HG02642 (cell line): ENCODE results near the gene SLC18A3.

Experiments used
- ATAC-seq: cut with Tn5 transposase; IDR thresholded peaks from one replicate; pipeline ENCODE4 v1.9.1; 2021; ENCODE audit warnings: mild to moderate bottlenecking; ENCODE audit not compliant: unreplicated experiment, poor library complexity

SLC18A3 gene

GRCh38 chr10:49610458-49611165 lies 502 bp downstream of the SLC18A3 start:
- ATAC-seq: no peak

DNA sequence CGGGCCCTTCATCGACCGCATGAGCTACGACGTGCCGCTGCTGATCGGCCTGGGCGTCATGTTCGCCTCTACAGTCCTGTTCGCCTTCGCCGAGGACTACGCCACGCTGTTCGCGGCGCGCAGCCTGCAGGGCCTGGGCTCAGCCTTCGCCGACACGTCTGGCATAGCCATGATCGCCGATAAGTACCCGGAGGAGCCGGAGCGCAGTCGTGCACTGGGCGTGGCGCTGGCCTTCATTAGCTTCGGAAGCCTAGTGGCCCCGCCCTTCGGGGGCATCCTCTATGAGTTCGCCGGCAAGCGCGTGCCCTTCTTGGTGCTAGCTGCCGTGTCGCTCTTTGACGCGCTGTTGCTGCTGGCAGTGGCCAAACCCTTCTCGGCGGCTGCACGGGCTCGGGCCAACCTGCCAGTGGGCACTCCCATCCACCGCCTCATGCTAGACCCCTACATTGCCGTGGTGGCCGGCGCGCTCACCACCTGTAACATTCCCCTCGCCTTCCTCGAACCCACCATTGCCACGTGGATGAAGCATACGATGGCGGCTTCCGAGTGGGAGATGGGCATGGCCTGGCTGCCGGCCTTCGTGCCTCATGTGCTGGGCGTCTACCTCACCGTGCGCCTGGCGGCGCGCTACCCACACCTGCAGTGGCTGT lies 1.2 kb downstream of the SLC18A3 start:
- no peak for ATAC-seq

- ATAC-seq: no peak
These were observed 1.9 kb downstream of the SLC18A3 start for GRCh38 chr10:49611816-49612512.

- ATAC-seq: no peak
These were observed 2.5 kb downstream of the SLC18A3 start for GRCh38 chr10:49612513-49613164.

DNA sequence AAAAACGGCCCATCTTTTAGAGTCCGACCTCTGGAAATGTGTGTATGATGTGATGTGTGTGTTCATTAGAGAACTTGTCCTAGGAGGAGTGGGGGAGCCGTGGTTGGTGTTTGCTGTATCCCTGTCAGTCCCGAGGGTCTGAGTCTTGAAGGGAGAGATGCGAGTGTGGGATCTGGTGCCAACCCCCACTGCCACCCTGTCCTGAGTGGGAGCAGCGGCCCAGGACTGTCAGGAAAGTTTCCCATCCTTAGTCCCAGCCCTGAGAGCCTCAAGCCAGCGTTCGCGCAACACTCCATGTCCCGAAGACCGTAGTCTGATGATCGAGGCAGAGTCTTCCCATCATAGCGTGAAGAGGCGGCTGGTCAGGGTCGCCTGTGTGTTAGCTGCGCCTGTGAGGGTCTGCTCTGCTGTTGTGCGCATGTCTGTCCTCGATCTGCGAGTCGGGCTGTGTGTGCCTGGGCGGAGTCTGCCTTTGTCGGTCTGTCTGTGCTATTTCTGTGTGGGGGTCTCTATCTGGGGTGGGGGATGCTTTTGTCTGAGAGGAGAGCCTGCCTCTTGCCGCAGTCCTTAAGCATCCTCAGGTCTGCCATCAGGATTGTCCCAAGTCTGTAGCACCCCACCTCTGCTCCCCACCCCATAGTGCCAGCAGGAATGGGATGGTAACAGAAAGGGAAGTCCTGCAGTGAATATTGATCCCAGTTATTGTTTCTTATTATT lies 3.2 kb downstream of the SLC18A3 start:
- ATAC-seq: no peak

- ATAC-seq: no peak
These were observed 3.8 kb downstream of the SLC18A3 start, which contains the start of gene CHAT for GRCh38 chr10:49613882-49614241. Gene CHAT, plus strand, starts transcription at chr10:49614037. Its CDS starts 153 bp downstream, at chr10:49614190.

DNA sequence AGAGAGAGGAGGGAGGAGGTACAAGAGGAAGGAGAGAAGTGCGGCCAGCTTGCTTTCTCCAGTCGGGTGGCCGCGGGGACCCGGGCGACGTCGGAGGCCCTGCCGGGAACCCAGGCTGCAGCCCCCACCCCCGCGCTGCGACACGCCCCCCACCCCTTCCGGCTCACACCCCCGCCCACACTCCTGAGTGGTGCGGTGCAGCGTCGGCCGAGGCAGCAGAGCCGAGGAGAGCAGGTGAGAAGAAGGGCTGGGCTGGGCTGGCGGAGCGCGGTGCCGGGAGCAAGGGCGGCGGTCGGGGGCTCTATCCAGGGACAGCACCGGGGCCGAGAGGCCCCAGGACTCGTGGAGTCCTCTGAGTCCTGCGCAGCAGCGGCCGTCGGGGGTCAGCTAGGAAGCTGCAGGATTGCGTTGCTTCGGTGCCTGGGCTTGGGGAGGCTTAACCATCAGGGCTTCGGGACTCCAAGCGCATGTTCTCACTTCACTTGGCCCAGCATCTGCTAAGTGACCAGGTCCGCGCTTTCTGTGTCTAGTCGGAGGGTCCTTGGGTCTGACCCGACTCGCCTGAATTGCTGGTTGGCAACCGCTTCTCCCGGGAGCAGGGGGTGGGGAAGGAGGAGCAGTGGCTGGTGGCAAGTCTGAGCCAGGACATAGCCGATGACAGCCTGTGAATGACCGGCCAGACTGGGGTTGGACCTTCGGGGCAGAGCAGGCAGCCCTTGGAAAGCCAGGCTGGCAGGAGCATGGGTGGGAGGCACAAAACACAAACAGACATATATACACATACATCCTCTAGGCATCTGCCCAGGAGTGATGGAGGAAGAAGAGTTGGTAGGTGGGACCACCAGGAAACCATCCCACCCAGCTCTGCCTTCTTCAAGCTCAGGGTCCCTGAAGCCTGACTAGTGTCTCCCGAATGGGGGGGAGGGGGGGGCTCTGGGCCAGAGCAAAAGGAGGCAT lies 4.4 kb downstream of the SLC18A3 start:
- ATAC-seq: no peak

DNA sequence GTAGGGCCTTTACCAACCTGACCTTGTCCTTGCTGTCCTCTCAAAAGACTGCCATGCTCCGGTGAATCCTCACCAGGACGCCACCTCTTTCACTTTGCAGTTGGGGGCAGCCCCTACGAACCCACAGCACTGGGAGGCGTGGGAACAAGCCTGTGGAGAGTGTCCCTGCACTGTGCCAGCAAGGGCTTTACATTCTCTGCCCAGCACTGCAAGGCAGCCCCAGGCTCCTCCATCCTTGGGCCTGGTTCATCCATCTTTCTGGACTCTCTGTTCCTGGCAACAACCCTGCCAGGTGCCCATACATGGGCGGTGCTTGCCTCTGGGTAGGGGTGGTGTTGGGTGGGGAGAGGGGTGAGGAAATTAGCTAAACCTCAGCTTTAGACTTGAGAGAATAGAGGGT lies 5.1 kb downstream of the SLC18A3 start:
- no peak for ATAC-seq

DNA sequence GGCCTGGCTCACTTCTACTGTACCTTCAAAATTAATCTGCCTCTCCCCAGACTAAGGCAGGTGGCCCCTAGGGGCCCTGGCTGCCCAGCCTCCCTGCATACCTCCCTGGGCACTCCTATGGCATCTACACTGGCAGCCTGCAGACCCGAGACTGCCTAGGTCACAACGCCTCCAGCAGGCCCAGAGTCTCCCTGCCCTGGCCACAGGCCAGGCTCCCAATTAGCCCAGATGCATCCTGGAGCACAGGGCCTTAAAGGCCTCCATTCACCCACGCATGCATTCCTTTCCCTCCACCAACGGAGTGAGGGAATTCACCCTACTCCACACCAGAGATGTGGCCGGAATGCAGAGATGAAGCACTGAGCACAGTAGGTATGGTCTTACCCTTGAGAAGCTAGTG lies 5.6 kb downstream of the SLC18A3 start:
- ATAC-seq: no peak

- ATAC-seq: no peak
These were observed 6.5 kb downstream of the SLC18A3 start for GRCh38 chr10:49616421-49617101.

DNA sequence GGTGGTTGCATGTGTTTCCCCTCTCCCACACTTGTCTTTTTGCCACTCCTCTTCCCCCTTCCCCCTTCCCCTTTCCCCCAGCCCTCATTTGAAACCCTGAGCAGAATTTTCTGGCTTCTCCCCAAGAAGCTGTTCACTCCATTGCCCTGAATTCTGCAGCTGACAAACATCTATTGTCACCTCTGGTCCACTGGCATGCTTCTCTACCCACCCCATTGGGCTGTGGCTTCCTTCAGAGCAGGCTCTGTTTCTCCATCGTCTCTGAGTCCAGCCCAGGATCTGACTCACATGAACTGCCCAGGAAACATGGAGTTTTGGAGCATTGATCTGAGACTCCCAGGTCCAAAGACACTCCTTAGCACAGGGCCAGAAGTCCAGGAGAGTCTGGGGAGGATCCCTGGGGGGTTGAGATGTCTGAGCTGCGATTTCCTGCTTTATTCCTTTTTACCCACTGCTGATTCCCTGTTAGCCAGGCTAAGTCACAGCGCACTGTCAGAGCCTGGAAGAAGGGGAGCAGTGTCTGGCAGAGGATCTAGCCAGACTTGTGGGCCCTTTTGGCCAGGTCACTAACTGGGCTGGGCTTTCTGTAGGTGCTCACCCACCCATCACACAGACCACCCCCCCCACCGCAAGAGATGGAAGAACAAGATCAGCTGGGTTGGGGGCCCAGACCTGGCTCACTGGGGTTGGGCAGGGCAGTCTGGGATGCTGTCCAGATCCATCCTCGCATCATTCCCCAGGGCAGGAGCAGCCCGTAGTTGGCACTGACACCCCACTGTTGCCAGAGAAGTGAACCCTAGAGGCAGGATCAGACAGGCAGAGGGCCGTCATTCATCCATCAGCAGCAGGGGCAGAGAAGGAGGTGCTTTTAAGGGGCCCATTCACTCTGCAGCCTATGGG lies 7.3 kb downstream of the SLC18A3 start:
- ATAC-seq: no peak

- ATAC-seq: no peak
These were observed 8.7 kb downstream of the SLC18A3 start for GRCh38 chr10:49618821-49619220.

GRCh38 chr10:49619613-49620012 lies 9.5 kb downstream of the SLC18A3 start:
- no peak for ATAC-seq

DNA sequence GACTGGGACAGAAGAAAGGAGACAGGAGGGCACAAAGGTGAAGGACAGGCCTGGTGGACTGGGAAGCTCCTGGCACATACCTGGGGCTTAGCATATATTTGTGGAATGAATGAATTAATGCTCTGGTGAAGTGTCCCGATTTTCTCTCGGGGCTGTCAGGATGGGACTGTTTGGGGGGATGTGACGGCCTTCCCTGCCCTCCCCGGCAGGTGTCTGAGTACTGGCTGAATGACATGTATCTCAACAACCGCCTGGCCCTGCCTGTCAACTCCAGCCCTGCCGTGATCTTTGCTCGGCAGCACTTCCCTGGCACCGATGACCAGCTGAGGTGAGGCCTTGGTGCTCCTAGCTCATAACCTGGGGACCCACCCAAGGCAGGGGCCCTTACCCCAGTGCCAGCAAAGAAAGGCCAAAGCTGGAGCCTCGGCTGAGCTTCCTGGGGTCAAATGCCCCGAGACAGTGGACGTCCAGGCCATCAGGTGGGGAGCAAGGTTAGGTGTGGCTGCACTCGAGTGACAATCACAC lies 10.2 kb downstream of the SLC18A3 start:
- no peak for ATAC-seq

DNA sequence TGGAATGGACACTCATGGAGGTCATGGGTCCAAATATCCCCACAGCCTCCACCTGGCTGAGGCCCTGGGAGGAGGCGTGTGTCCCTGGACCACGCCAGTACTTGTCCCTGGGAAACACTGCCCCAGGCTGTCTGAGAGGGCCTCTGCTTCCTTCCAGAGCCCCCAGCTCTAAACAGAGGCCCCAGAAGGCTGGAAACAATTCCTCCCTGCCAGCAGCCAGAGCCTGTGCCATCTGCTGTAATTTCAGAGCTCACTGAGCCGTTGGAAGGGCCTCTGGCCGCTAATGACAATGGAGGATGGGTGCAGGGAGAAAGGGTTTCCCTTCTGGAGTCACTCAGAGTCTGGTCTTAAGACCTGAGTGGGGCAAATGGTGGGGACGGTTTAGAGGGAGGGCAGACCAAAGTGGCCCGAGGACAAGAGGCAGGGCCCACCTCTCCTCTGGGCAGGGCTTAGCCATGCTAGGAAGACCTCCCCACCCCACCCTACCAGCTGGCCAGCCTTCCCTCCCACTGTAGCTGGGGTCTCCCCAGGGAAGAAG lies 10.8 kb downstream of the SLC18A3 start:
- ATAC-seq: no peak

GRCh38 chr10:49621561-49621960 lies 11.5 kb downstream of the SLC18A3 start:
- ATAC-seq: no peak
